Activated T-helper 17 cell treated with anti-CD3 and anti-CD28 coated beads, Interleukin-2, amount 50 U/mL, for 72 hours (primary cell): Measurements from ENCODE around the gene PLA2G4C. TPM values are rescaled to one million over a fixed set of nuclear protein-coding genes. Genes with fewer than 3 reads are reported as not detected.

Experiments
- ATAC-seq: fragments of 150-1000 bp; cut with Tn5 transposase; replicated peaks from 2 replicates; pipeline ENCODE4 v1.10.0; 2021; ENCODE audit warnings: mild to moderate bottlenecking, moderate library complexity
- H3K27ac Mint-ChIP-seq: one replicate; pipeline ENCODE4 v1.8.0; 2022; ENCODE audit warnings: mixed read lengths
- H3K27me3 Mint-ChIP-seq: one replicate; pipeline ENCODE4 v1.8.0; 2022; ENCODE audit warnings: mixed read lengths
- H3K36me3 Mint-ChIP-seq: one replicate; pipeline ENCODE4 v1.8.0; 2022; ENCODE audit warnings: low read depth, mild to moderate bottlenecking, mixed read lengths
- H3K4me1 Mint-ChIP-seq: one replicate; pipeline ENCODE4 v1.8.0; 2022; ENCODE audit warnings: mixed read lengths
- H3K4me3 Mint-ChIP-seq: one replicate; pipeline ENCODE4 v1.8.0; 2022; ENCODE audit warnings: mild to moderate bottlenecking, mixed read lengths
- H3K9me3 Mint-ChIP-seq: one replicate; pipeline ENCODE4 v1.8.0; 2022; ENCODE audit warnings: mixed read lengths
- total RNA-seq, 2 donors: library from RNA; stranded (reverse); gene quantifications; one replicate each; pipeline ENCODE4 v1.2.3, GENCODE V29; 2022

PLA2G4C gene
- total RNA-seq, 2 donors from 2014 or later, result 9.0 to 57.2 TPM

DNA sequence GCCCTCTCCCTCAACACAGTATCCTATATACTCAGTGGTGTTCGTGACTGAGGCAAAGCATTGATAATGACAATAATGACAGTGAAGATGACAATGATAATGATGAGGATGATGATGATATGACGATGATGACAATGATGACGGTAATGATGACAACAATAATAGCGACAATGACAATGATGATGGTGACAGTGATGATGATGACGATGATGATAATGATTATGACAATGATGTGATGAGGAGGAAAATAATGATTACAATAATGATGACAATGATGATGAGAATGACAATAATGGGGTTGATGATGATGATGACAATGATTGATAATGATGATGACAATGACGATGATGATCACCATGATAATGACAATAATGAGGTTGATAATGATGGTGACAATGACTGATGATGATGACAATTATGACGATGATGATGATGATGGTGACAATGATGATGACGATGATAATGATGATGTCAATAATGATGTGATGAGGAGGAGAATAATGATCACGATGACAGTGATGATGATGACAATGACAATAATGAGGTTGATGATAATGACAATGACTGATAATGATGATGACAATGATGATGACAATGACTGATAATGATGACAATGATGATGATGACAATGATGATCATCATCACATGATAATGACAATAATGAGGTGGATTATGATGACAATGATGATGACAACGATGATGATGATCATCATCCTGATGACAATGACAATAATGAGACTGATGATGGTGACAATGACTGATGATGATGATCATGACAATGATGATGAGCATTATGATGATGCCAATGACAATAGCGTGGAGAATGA, 99.5 kb downstream of the PLA2G4C start:
- ATAC-seq, result no peak
- Mint-ChIP-seq H3K27me3 (peaks cover 8% of the 10 kb centered on the region), H3K9me3 (peaks cover 4% of the 10 kb centered on the region), H3K4me1 (no peaks in the 10 kb centered on the region), H3K4me3 (no peak overlapping the region), H3K27ac (no peak overlapping the region), H3K36me3 (no peaks in the 10 kb centered on the region)

DNA sequence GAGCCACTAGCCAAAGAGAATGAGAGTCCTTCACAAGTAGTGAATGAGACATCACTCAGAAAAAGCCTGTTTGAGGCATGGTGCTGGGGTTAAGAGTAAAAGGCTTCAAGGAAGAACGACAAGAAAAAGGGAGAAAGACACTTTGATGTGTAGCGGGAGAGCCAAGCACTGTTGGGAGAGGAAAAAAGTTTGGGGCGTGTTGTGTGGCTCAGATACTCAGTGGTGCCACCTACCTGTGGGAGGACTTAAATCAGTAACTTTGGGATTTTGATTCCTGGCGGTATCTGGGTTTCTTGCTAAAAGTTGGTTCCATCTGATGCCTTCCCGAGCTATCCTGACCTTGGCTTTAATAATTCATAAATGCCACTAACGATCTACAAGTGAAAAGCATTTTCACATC, 103.9 kb downstream of the PLA2G4C start:
- Mint-ChIP-seq H3K27me3 (peaks cover 18% of the 10 kb centered on the region), H3K36me3 (no peaks in the 10 kb centered on the region), H3K9me3 (peaks cover 4% of the 10 kb centered on the region), H3K4me1 (no peaks in the 10 kb centered on the region), H3K4me3 (no peak overlapping the region), H3K27ac (no peak overlapping the region)
- no peak for ATAC-seq

DNA sequence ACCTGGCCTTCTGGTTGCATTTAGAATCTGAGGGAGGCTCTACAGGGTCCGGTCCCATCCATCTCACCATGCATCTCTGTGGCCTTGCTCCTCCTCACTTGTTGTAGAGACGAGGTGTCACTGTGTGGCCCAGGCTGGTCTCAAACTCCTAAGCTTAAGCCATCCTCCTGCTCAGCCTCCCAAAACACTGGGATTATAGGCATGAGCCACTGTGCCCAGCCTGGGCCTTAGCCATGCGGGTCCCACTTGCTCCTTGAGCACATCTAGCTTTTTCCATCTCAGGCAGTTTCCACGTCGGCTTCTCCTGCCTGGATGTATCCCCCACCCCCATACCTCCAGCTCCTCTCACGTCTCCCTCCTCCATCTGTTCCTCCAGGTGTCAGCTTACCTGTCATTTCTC, 106.4 kb downstream of the PLA2G4C start:
- Mint-ChIP-seq H3K9me3 (peaks cover 4% of the 10 kb centered on the region), H3K27me3 (peaks cover 18% of the 10 kb centered on the region), H3K4me1 (no peaks in the 10 kb centered on the region), H3K36me3 (no peaks in the 10 kb centered on the region), H3K4me3 (no peak overlapping the region), H3K27ac (no peak overlapping the region)
- no peak for ATAC-seq

DNA sequence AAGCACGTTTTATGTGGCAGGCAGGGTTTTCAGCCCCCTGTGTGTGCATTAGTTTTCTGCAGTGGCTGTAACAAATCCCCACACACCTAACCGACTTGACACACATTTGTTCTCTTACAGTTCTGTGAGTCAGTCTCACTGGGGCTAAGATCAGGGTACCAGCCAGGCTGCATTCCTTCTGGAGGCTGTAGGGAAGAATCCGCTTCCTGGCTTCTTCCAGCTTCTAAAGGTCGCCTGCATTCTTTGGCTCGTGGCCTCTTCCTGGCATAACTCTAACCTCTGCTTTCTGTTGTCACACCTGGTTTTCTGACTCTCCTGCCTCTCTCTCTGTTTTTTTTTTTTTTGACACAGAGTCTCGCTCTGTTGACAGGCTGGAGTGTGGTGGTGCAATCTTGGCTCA, 109.8 kb downstream of the PLA2G4C start:
- no peaks in the 10 kb centered on the region for H3K4me1 Mint-ChIP-seq
- no peaks in the 10 kb centered on the region for H3K9me3 Mint-ChIP-seq

DNA sequence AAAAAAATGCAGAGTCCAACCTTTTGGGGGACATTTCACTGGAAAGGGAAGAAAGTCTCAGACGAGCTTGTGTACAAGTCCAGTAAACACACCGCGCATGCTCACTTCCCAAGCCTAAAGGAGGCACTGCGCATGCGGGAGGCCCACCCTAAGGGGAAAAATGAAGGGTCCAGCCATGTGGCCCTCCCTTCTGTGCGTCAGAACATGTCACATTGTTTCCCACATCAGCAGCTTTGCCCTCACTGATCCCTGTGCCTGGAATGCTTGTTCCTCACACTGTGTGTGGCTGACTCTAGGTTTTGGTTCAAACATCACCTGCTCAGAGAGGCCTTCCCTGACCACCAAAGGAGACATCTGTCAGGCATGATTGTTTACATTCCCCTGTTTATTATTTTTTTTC, 111.8 kb downstream of the PLA2G4C start:
- no peaks in the 10 kb centered on the region for H3K36me3 Mint-ChIP-seq
- peaks cover 16% of the 10 kb centered on the region for H3K27me3 Mint-ChIP-seq
- no peak overlapping the region for H3K27ac Mint-ChIP-seq
- ATAC-seq, result no peak
- H3K9me3 Mint-ChIP-seq, result no peaks in the 10 kb centered on the region
- H3K4me3 Mint-ChIP-seq, result no peak overlapping the region
- no peaks in the 10 kb centered on the region for H3K4me1 Mint-ChIP-seq

More for the DNA sequence above, 109.8 kb downstream of the PLA2G4C start:
- H3K4me3 Mint-ChIP-seq, result no peak overlapping the region
- H3K27ac Mint-ChIP-seq, result no peak overlapping the region
- H3K36me3 Mint-ChIP-seq, result no peaks in the 10 kb centered on the region
- no peak for ATAC-seq
- H3K27me3 Mint-ChIP-seq, result peaks cover 20% of the 10 kb centered on the region

Other genes starting within 250 kb of the PLA2G4C start
- not detected for gene SULT2A1, start 224.5 kb downstream of the PLA2G4C start, total RNA-seq
- not detected for gene BSPH1, start 118.6 kb downstream of the PLA2G4C start, total RNA-seq
- gene ELSPBP1, start 116.2 kb downstream of the PLA2G4C start, total RNA-seq, result not detected
- gene CABP5, start 66.7 kb downstream of the PLA2G4C start, total RNA-seq, result not detected
- gene LIG1, start 59.5 kb upstream of the PLA2G4C start, total RNA-seq, result 100 to 1,000 TPM; 154 to 206 TPM
- gene ZSWIM9, start 59.9 kb upstream of the PLA2G4C start, total RNA-seq, result 10 to 100 TPM in 1 of 2 donors, 1 to 10 TPM in 1; 9.9 to 11.3 TPM
- 100 to 1,000 TPM; 161 to 244 TPM for gene CARD8, start 145.1 kb upstream of the PLA2G4C start, total RNA-seq
- 1 to 10 TPM in 1 of 2 donors, not detected in 1; 1.4 TPM for gene ZNF114, start 159.3 kb upstream of the PLA2G4C start, total RNA-seq
- gene EMP3, start 214.7 kb upstream of the PLA2G4C start, total RNA-seq, result 100 to 1,000 TPM; 190 to 192 TPM